Measurements from ENCODE around the gene IMPG2.
"Not testable (repeated sequence)": the region's sequence is repeated elsewhere in the genome, so short reads cannot be mapped to it uniquely, and the experiment has no call there.

The IMPG2 gene

DNA sequence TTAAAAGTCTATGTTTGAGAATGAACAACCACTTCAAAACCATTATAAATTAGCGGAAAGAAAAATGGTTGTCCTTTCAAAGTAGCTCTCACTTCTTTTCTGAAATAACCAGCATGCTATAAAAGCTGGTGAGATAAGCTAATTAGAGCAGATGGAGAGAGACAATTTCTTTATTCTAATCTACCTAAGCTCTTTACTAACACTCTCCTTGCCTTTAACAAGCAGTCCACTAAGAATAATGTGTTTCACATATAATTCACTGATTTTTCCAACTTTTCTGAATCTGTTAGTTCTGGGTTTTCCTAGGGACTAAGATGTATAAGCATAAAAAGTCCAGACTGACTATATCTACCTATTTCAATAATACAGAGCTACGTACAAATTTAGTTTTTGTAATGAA lies at the start of gene IMPG2:
IMPG2 (minus strand) TSS at position 101 of the 400 bp plus-strand sequence. CDS start 203 bp downstream, outside the sequence.
- no peak for DNase-seq

- no peak for DNase-seq
Observed at GRCh38 chr3:101362406-101362805, 42.0 kb upstream of the IMPG2 start.

DNA sequence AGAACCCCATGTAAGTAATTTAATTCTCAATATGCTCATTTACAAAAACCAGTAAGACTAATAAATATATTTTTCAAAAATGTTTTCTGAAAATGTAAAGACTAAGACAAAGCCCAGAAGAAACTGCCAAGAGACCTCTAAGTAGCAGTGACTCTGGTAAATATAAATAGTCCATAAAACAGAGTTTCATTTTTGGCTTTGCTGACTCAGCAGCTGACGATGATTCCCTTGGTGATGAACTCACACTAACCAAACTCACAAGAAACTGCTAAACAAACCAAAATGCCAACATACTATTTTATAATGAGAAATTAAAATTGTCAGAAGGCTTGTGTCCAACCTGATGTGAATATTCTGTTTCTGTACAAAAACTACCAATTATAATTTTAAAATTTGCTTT lies 31.5 kb upstream of the IMPG2 start:
- no peak for DNase-seq

DNA sequence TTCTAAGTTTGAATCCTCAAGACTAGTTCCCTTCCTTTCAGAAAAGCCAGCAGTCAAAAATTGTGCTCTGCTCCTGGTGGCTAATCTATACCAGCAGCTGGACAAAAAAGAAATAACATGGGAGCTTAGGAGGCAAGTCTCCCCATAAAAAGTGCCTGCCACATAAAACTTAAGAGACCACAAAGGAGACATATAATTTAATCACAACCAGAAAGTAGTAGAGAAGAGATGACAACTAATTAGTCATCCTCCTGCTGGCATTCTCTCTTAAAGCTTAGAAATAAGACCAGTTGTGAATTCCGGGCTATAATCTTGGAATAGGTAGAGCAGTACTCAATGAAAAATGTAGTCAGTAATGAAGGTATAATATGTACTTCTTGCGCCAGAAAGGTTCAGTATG lies 20.2 kb upstream of the IMPG2 start:
- DNase-seq: no peak

DNA sequence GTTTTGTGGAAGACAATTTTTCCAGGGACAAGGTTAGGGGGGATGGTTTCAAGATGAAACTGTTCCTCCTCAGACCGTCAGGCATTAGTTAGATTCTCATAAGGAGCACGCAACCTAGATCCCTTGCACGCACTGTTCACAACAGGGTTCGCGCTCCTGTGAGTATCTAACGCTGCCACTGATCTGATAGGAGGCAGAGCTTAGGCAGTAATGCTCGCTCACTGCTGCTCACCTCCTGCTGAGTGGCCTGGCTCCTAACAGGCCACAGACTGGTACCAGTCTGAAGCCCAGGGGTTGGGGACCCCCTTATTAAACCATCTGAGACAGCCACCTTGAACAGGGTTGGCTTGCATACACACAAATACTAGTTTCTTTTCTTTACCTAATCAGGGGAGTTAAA lies 13.5 kb upstream of the IMPG2 start:
- no peak for DNase-seq

GRCh38 chr3:101329016-101329673 lies 8.8 kb upstream of the IMPG2 start:
- no peak for DNase-seq

DNA sequence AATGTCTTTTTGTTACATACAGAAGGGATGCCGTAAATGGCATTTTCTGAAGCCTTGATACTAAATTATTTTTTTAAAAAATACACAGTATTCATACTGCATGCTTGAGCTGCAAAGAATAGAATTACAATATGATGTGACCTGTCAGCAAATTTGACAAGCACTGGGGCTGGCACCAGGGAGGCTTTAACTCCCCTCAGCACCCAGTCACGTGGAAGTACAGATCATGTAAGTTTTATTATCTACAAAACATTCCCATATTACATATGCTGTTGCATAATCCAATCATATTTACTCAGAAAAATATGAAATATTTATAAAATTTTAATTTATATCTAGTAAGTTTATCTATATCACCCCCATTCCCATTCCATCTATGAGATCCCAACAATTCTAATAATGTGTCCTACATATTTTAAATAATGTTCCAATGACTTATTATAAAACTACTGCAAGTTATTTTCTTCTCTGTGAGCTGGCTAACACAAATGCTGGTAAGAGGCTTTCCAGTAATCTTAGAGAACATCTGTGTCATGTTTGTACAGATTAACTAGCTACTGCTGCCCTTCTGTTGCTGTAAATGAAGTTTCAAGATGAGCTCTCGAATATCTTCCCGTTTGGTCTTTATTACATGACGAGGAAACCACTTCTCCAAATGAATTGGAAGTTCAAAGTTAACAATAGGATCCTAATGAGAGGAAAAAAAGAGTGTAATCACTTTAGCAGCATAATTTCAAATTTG lies 5.2 kb upstream of the IMPG2 start:
- no peak for DNase-seq

DNA sequence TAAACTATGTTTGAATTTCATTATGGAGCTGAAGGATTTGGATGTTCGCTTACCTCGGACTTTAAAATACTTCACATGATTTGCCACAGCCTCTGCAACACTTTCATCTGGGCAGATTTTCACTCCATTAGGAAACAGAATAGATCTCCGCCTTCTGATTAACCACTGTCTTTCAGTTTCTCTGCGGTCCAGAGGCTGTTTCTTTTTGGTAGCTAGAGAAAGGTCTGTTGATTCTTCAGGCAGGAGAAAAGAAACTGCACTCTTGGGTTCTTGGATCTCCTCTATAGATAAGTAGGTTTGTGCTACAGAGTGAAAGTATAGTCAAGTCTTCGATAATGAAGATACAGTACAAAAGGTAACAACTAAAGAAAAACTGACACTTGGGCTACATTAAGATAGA lies 844 bp downstream of the IMPG2 start:
- no peak for DNase-seq

- DNase-seq: no peak
Observed at GRCh38 chr3:101312545-101312944, 7.8 kb downstream of the IMPG2 start.

DNA sequence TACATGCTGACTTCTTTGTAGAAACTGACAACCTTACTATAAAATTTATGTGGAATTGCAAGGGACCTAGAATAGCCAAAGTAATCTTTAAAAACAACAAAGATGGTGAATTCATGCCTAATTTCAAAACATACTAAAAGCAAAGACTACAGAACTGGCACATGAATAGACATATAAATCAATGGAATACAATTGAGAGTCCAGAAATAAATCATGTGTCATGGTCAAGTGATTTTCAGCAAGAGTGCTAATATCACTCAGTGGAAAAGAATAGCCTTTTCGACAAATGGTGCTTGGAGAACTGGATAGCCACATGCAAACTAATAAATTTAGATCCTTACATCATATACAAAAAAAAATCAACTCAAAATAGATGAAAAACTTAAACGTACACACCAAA lies 8.7 kb downstream of the IMPG2 start:
- DNase-seq: no peak

DNA sequence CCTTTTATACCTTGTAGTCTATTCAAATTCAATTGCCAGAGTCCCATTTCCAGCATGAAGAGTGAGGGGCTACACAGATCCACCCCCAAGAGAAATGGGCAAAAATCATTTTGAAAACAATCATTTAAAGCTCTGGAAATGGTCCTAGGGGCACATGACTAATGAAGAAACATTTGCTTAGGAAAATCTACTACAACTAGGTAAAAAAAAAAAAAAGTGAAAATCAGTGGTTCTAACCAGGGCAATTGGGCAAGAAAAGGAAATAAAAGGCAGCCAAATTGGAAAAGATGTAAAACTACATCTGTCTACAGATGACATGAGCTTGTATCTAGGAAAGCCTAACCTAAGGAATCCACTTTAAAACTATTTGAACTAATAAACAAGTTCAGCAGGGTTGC lies 9.4 kb downstream of the IMPG2 start:
- DNase-seq: no peak

DNA sequence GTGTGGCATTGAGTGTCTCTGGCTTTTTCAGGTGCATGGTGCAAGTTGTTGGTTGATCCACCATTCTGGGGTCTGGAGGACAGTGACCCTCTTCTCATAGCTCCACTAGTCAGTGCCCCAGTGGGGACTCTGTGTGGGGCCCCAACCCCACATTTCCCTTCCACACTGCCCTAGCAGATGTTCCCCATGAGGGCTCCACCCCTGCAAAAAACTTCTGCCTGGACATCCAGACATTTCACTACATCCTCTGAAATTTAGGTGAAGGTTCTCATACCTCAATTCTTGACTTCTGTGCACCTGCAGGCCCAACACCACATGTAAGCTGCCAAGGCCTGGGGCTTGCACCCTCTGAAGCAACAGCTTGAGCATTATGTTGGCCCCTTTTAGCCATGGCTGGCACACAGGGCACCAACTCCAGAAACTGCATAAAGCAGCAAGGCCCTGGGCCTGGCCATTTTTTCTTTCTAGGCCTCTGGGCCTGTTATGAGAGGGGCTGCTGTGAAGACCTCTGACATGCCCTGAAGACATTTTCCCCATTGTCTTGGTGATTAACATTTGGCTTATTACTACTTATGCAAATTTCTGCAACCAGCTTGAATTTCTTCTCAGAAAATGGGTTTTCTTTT lies 12.1 kb downstream of the IMPG2 start:
- not testable (repeated sequence) for DNase-seq

- no peak for DNase-seq
Observed at GRCh38 chr3:101303836-101304235, 16.5 kb downstream of the IMPG2 start.

- DNase-seq: no peak
Observed at GRCh38 chr3:101303089-101303731, 17.2 kb downstream of the IMPG2 start.

GRCh38 chr3:101300073-101300472 lies 20.3 kb downstream of the IMPG2 start:
- no peak for DNase-seq

GRCh38 chr3:101292027-101292426 lies 28.3 kb downstream of the IMPG2 start:
- DNase-seq: no peak

DNA sequence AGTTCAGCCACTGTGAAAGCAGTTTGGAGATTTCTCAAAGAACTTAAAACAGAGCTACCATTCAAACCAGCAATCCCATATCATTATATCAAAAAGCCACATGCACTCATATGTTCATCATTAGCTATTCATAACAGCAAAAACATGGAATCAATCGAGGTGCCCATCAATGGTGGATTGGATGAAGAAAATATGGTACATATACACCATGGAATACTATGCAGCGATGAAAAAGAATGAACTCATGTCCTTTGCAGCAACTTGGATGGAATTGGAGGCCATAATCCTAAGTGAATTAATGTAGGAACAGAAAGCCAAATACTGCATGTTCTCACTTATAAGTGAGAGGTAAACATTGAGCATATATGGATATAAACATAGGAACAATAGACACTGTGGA lies 32.1 kb downstream of the IMPG2 start:
- no peak for DNase-seq

DNA sequence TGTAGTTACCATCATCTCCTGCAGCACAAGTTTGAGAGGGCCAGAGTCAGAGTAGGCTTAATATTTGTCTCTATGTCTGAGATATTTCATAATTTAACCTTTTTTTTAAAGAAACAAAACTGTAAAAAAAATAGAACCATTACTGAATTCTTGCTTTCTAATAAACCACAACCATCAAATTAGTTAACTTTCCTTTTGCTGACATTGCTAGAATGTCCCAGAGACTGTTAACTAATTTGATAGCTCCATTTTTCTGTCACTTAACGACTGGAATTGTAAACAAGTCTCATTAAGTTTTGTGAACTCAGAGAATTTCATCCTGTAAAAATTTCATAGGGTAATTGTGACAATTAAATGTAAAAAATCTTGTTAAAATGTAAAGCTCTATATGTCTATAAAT lies 35.6 kb downstream of the IMPG2 start:
- DNase-seq: no peak

DNA sequence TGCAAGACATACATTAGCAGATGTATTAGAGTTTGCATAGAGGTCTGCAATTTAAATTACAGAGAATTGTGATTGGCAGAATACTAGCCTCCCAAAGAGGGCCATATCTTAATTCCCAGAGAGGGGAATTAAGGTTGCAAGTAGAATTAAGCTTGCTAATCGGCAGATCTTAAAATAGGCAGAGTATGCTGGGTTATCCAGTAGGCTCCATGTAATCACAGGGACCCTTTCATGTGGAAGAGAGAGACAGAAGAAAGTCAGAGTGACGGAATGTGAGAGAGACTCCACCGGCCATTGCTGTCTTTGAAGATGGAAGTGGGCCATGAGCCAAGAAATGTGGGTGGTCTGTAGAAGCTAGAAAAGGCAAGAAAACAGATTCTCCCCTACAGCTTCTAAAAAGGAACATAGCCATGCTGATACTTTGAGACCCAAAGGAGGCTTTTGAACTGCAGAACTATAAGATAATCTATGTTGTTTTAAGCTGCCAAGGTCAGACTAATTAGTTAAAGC lies 38.8 kb downstream of the IMPG2 start:
- DNase-seq: no peak

DNA sequence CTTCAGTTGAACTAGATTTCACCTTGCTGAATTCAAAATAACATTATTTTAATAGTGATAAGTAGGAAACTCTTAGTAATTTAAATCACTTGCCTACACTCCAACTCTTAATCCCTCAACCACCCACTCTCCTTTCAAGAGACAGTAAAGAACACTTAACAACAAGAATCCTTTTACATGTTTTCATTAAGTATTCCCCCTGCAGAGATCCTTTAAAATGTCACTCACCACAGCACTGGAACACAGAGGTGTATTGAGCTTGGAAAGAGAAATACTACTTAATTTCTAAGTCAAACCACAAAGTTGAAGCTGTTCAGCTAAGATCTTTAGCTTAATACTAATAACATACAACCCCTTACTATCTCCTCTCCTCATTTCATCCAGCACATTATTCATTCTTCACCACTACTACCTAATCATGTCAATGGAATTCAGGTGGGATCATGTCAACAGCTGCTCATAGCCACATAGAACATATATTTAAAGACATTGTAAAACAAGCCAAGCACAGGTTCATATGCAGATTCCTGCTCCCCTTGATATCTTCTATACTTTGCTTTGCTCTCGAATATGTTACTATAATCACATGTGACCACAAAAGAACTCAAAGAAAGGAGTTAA lies 40.5 kb downstream of the IMPG2 start:
- no peak for DNase-seq

- DNase-seq: no peak
Observed at GRCh38 chr3:101279162-101279561, 41.2 kb downstream of the IMPG2 start.

DNA sequence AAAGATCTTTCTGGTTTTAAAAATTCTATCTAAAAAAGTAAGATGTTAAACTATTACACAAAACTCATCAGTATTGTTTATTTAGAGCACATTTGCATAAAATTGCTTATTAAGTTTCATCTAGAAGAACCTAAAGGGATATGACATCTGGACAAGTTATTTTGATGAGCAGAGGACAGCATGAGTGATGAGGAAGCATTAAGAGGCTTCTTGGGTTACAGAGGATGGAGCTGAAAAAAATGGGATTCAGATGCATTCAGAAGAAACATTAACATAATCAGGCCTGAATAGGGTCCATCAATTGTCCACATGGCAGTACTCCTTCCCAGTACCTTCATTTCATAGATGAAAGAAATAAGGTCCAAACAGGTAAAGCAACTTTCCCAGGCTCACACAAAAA lies 41.6 kb downstream of the IMPG2 start:
- no peak for DNase-seq

GRCh38 chr3:101273608-101274007 lies 46.8 kb downstream of the IMPG2 start:
- no peak for DNase-seq

All from NCI-H2029 (cell line).